ENCODE results near the gene RAB42.
"Not testable (repeated sequence)": the region's sequence is repeated elsewhere in the genome, so short reads cannot be mapped to it uniquely, and the experiment has no call there.

Gene RAB42

GRCh38 chr1:28586585-28587391, 5.3 kb upstream of the RAB42 start:
- not testable (repeated sequence) for FAIRE-seq

GRCh38 chr1:28592321-28593071, 431 bp downstream of the RAB42 start:
- no peak for FAIRE-seq

DNA sequence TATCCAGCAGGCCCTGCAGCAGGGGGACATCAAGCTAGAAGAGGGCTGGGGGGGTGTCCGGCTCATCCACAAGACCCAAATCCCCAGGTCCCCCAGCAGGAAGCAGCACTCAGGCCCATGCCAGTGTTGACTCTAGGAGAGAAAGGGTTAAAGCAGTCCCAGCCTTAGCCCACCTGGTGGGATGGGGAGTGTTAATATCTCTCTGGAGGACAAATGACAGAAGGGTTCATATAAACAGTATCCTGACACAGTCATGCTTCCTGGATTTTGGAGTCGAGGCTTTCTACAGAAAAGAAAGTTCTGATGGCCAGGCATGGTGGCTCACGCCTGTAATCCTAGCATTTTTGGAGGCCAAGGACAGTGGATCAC, 1.9 kb downstream of the RAB42 start:
- FAIRE-seq, result not testable (repeated sequence)

- not testable (repeated sequence) for FAIRE-seq
Observed at GRCh38 chr1:28594686-28595411, 2.8 kb downstream of the RAB42 start.

DNA sequence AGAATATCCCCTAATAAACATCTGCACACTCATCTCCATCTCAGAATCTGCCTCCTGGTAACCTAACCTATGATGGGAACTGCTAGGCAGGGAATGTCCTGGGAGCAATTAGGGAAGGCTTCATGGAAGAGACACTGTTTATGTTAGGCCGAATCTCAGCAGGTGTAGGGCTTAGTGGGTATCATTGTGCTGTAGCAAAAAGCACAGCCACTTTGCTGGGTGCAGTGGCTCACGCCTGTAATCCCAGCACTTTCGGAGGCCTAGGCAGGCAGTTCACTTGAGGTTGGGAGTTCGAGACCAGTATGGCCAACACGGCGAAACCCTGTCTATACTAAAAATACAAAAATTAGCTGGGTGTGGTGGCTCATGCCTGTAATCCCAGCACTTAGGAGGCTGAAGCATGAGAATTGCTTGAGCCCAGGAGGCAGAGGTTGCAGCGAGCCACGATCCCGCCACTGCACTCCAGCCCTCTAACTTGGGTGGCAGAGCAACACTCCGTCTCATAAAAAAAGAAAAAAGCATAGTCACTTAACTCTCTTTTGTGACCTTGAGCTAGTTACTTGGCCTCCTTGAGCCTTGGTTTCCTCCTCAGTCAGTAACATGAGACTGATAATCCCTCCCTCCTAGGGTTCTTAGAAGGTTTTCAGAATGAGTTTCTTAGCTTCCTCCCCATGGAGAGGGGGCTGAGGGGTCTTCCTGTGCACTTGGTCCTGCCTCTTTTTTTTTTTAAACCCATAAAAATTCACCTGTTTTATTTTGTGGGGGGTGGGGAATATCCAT, 3.5 kb downstream of the RAB42 start:
- no peak for FAIRE-seq

DNA sequence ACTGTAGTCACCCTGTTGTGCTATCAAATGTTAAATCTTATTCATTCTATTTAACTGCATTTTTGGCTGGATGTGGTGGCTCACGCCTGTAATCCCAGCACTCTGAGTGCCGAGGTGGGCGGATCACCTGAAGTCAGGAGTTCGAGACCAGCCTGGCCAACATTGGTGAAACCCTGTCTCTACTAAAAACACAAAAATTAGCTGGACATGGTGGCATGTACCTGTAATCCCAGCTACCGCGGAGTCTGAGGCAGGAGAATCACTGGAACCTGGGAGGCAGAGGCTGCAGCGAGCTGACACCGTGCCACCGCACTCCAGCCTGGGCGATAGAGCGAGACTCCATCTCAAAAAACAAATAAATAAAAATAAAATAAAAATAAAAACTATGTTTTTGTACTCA, 4.2 kb downstream of the RAB42 start:
- not testable (repeated sequence) for FAIRE-seq

DNA sequence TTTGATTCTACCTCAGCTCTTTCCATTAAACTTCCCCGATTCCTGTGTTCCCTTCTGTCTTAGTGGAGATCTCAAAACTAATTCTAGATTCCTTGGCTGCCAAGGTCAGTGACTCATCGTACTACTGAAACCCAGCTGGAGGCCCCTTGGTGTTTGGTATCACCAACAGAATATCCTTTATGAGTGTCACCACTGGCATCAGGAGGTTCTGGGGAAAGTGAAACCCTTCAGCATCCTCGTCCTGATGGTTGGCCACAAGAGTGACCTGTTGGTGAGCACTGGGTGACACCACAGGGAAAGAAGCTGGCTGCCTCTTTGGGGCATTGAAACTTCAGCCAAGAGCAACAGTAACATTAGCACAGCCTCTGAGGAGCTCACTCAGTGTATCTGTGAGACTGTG, 9.6 kb downstream of the RAB42 start:
- FAIRE-seq, result no peak

DNA sequence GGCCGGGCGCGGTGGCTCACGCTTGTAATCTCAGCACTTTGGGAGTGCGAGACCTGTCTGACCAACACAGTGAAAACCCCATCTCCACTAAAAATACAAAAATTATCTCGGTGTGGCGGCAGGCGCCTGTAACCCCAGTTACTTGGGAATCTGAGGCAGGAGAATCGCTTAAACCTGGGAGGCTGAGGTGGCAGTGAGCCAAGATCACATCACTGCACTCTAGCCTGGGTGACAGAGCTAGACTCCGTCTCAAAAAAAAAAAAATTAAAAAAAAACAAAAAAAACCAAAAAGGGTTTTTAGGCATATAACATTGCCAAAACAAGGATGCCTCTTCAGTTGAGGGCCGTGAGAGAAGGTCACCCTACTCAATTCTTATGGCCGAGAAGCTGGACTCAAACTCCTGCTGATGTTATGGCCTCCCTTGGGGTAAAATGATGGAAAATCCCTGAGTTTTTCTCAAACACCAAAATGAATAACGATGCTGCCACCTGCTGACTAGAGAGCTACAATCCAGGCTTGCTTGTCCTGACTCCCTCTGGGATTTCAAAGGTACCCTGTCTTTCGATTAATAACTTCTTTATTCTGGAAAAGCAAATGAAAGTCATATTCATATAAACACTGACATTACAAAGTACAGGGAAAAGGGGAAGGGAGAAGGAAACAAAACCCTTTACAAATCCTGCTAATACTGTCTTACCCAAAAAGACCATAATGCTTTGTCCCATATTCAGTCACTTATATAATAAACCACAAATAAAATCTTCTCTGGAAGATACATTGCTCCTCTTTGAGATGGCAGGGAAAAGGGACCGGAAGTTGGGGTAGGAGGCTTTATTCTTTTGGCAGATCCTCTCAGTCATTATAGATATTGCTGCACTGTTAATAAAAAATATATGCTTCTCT, 10.7 kb downstream of the RAB42 start:
- no peak for FAIRE-seq

DNA sequence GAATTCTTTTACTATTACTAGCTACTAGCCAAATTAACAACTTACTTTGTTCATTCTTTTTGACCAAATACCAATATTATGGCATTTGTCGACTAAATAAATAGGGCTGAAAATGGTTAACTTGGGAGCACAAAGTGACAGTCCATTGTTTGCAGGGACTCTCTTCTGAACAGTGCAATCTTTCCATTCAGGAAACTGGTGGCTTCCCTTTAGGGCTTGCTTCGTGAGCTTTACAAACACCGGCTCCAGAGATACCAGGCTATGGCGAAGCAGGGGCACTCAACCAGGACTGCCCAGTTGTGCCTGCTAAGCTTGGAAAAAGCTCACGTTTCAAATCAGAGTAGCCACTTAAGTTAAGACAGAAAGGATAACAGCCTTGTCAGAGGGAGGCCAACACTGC, 12.3 kb downstream of the RAB42 start:
- no peak for FAIRE-seq

- FAIRE-seq, result no peak
Observed at GRCh38 chr1:28604962-28605361, 12.9 kb downstream of the RAB42 start.

- FAIRE-seq, result no peak
Observed at GRCh38 chr1:28606771-28607170, 14.7 kb downstream of the RAB42 start.

GRCh38 chr1:28613175-28613574, 21.1 kb downstream of the RAB42 start:
- FAIRE-seq, result no peak

- FAIRE-seq, result no peak
Observed at GRCh38 chr1:28631713-28632112, 39.6 kb downstream of the RAB42 start.

DNA sequence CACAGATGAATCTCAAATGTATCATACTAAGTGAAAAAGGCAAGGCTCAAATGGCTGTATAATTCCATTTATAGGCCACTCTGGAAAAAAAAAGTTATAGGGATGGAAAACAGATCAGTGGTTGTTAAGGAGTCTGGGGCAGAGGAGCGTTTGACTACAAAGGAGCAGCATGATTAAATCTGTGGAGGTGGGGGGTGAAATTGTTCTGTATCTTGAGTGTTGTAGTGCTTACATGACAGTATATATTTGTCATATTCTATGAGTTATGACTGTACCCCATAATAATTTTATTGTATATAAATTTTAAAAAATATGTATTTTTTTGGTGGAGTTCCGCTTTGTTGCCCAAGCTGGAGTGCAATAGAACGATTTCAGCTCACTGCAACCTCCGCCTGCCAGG, 40.5 kb downstream of the RAB42 start:
- FAIRE-seq, result no peak

GRCh38 chr1:28640766-28641165, 48.7 kb downstream of the RAB42 start:
- FAIRE-seq, result no peak

GRCh38 chr1:28642056-28642846, 50.2 kb downstream of the RAB42 start:
- no peak for FAIRE-seq

- no peak for FAIRE-seq
Observed at GRCh38 chr1:28642847-28643635, 51.0 kb downstream of the RAB42 start, which contains the start of gene TAF12. Gene TAF12 (minus strand): TSS chr1:28643067. CDS start chr1:28622081, 20,986 bp downstream.

DNA sequence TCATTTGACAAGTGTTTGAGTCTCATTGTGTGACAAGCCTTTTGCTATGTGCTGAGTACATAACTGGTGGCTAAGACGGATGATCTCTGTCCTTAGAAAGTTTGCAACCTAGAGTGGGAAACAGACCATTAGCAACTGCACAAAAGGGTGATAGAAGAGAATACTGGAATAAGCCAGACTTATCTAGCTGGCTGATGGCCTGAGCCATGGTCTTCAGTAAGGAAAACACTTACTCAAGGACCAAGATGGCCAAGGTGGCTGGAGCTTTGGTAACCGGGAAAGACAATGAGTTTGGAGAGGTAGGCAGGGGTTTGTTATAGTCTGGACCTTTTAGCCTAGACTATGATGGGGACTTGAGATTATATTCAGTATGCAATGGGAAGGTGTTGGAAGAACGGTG, 52.4 kb downstream of the RAB42 start:
- no peak for FAIRE-seq
